GM21526 (cell line): ENCODE measurements around the gene GRAP2.

Experiments
- ATAC-seq: cut with Tn5 transposase; IDR thresholded peaks from one replicate; pipeline ENCODE4 v1.9.1; 2021; ENCODE audit warnings: moderate library complexity; ENCODE audit not compliant: unreplicated experiment, low FRiP score

Gene GRAP2

DNA sequence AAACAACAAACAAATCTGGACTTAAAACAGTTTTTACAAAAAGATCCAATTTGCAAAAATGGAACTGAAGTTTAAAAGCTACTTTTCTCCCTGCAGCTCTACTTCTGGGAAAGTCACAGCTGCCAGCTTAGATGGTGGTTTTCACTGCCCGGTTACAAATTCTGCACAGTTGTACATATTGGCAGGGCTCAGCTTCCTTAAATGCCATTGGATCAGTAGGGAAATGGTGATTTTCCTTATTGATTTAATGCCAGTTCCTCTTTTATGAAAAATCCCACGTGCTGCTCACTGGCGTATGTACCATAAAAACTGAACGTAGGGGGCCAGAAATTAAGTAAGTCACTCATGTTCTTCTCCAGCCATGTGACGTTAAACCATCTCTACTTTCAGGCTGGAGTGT is 22.8 kb downstream of the GRAP2 start:
- ATAC-seq: no peak

- no peak for ATAC-seq
Observed at GRCh38 chr22:39924286-39924685, 23.4 kb downstream of the GRAP2 start.

- no peak for ATAC-seq
Observed at GRCh38 chr22:39925273-39925672, 24.4 kb downstream of the GRAP2 start.

DNA sequence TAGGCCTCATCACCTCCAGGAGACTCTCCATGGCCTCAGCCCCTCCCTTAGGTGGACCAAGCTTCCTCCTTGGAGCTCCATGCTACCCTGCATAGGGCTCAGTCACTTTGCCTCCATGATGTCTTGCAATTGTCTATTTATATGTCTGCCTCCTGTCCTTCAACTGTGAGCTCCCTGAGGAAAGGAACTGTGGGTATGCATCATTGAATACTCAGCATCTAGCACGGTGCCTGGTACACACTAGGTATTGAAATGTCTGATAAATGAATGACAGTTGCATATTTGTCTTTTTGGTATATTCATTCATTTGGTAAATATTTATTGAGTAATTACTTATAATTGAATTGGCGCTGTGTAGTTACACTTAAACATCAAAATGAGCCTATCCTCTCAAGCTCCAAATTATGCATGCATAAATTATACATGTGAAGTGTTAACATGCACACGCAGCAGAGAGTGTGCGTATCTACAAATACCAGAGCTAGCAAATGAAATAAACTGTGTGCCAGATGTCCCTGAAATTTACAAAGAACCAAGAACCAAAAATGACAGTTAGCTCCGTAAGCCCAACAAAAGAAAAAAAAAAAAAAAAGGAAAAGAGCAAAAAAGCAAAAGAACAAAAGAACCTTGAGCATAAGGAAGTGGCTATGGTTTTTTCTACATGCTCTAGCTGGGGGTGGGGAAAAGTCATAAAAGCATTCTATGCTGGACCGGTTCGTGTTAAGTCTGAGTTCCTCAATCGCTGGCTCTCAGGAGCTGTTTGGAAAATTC is 25.2 kb downstream of the GRAP2 start:
- no peak for ATAC-seq

- no peak for ATAC-seq
Observed at GRCh38 chr22:39926753-39927152, 25.9 kb downstream of the GRAP2 start.

GRCh38 chr22:39927544-39927943 is 26.7 kb downstream of the GRAP2 start:
- no peak for ATAC-seq

DNA sequence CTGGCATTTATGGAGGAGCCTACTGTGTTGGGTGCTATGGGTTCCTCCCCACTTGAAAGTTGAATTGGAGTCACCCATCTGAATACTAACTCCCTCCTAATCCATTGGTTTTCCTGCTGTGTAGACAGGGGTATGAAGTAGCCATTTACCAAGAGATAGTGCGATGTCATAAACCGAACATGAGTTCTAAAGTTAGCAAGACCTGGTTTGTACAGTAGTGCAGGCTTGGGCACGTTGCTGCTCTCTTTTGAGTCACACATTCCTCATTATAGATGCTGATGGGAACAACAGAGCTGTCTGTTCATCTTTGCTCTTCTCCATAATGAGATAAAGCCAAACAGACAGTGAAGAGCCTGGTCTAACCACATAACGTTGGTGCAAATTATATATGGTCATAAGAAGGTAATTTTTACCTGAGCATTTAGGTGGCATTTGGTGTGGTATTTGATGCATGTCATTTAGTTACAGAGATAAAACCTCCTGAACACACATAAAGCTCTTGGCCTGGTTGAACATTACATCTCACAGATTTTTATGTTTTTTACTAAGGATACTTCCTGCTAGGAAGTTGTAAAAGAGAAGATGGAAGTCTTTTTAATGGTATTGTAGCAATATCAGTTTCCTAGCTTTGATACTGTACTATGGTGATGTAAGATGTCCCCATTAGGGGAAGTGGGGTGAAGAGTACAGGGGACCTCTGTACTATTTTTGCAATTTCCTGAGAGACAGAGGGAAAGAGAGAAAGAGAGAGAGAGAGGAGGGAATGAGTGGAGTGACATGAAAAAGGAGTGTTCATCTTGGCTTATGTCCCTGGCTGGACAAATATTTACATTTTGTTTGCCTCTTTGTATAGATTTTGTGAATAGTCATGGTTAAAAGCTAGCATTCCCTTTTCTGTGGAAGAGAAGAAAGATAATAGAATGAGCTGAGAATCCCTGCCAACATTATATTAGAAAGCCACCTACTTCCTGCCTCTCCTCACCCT is 27.9 kb downstream of the GRAP2 start:
- no peak for ATAC-seq

- ATAC-seq: no peak
Observed at GRCh38 chr22:39931251-39931650, 30.4 kb downstream of the GRAP2 start.

DNA sequence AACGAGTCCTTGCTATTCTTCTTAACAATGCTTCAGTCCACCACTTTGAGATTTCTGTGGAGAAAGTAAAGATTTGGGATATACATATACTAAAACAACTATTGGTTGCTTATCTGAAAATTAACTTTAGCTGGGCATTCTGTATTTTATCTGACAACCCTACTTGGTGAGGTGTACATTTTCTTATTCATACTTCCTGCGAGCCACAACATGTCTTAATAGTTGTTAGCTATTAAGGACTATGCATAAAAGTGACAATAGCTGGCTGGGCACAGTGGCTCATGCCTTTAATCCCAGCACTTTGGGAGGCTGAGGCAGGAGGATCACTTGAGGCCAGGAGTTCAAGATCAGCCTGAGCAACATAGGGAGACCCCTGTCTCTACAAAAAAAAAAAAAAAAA is 31.3 kb downstream of the GRAP2 start:
- ATAC-seq: no peak

- no peak for ATAC-seq
Observed at GRCh38 chr22:39932918-39933649, 32.2 kb downstream of the GRAP2 start.

- no peak for ATAC-seq
Observed at GRCh38 chr22:39933741-39934140, 32.9 kb downstream of the GRAP2 start.

- no peak for ATAC-seq
Observed at GRCh38 chr22:39935116-39935515, 34.2 kb downstream of the GRAP2 start.

GRCh38 chr22:39935612-39936011 is 34.7 kb downstream of the GRAP2 start:
- ATAC-seq: no peak

GRCh38 chr22:39936523-39937145 is 35.8 kb downstream of the GRAP2 start:
- ATAC-seq: no peak

GRCh38 chr22:39937906-39938305 is 37.0 kb downstream of the GRAP2 start:
- ATAC-seq: no peak

DNA sequence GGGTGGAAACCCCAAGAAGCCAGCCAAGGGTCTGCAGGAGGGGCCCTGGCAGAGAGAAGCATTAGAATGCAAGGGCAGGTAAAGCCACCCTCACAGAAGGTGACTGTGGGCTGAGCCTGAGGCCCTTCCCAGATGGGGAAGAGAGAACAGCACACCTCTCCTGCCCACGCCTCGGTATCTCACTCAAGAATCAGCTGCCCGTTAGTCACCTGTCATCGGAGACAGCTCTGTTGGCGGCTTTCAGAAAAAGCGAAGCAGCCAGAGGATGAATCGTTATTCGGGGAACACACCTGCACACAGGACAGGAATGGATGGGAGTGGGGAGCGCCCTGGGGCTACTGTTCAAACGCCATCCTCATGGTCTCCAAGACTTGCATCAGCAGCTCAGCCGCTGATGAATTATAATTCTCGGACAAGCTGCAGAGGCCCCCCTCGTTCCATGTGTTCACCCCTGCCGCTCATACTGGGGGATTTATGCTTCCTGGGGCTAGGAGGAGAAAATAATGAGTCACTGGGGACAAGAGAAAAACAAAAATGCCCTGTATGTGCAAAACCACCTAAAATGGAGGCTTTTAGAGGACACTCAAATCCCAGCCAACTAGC is 37.7 kb downstream of the GRAP2 start:
- no peak for ATAC-seq

DNA sequence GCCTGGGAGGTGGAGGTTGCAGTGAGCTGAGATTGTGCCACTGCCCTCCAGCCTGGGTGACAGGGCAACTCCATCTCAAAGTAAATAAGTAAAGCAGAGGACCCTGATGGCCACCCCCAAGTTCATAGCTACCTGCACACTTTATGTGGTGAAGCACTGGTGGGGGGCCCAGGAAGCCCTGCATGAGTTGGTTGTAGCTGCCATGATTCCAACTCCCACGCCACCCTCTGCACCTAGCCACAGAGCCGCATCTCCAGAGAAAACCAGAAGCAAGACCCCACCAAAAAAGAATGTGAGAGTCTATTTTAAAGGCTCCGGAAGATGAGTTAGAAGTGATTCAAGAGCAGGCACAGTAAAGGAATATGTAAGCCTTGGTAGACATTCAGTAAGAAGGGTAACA is 38.9 kb downstream of the GRAP2 start:
- no peak for ATAC-seq

DNA sequence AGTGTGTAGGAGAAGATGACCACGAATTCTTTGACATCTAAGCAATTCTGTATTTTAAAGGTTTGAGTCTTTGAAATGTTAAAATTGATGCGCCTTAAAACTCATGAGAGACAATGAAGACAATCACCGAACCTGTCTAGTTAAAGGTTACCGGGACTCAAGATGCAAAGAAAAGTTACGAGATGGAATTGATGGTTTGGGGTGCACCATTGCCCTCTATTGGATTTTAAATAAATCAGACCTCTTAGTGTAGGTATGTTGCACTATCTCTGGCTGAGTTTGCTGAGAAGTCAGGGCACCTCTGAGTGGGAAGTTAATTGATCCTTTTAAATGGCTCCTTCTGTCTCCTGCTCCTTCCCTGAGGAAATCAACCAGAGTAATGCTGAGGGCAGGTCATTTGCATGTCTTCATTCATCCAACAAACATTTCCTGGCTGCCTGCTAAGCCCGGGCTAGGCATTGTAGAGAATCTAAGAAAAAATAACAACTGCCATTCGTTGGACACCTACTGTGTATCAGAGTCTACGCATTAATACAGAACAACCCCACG is 39.9 kb downstream of the GRAP2 start:
- ATAC-seq: no peak

- no peak for ATAC-seq
Observed at GRCh38 chr22:39941601-39942000, 40.7 kb downstream of the GRAP2 start.
